NCI-H1930 (cell line): Measurements from ENCODE around the gene MYO7B.

Experiments
- DNase-seq, 2 experiments: peaks; one replicate each; lab custom pipeline; 2025; lab: John Stamatoyannopoulos, UW

MYO7B gene

DNA sequence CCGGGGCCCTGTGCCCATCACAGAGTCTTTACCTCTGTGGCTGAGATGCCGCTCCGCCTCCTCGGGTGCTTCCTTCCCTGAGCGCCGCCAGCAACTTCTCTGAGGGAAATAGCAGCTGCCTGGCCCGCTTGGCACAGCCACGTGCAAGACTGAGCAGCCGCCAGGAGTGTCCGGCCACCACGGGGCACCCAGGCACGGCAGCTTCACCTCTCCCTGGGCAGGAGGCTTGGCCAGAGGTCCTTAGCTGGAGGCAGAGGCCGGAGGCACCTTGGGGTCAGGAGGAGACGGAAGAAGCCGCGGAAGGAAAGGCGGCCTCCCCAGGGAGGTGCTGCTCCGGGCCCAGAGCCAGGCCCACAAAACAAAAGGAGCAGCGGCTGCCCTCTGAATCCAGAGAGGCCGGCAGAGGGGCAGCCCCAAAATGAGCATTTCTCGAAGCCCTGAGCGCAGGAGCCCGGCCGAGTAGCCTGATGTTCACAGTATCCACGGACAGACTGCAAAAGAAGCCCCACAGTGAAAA, 145.9 kb downstream of the MYO7B start:
- DNase-seq = no peak

DNA sequence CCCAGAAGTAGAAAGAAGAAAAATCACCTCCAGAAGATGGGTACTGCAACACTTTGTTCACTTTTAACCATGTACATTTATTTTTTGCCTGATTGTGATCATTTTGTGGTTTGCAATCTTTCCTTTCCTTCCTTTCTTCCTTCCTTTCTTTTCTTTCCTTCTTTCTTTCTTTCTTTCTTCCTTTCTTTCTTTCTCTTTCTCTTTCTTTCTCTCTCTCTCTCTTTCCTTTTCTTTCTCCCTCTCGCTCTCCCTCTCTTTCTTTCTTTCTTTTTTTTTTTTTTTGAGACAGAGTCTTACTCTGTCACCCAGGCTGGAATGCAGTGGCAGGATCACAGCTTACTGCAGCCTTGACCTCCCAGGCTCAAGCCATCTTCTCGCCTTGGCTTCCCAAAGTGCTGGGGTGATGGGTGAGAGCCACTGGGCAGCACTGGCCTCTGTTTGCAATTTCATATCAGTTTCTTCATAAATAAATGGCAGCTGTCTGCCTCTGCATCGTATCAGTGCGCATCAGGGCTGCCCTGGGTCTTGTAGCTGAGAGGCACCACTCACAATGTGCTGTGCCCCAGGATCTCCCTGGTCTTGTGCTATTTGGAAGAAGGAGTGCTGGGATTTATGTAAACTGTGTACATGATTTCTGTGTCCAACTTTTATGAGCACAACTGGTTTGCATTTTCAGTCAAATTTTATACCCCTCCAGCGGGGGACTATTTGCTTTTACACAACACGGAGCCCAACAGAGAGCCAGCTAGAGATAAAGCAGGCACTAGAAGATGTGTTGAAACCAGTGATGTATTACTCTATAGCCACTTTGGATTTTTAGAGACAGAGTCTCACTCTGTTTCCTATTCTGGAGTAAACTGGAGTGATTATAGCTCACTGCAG, 146.7 kb downstream of the MYO7B start:
- no peak for DNase-seq

DNA sequence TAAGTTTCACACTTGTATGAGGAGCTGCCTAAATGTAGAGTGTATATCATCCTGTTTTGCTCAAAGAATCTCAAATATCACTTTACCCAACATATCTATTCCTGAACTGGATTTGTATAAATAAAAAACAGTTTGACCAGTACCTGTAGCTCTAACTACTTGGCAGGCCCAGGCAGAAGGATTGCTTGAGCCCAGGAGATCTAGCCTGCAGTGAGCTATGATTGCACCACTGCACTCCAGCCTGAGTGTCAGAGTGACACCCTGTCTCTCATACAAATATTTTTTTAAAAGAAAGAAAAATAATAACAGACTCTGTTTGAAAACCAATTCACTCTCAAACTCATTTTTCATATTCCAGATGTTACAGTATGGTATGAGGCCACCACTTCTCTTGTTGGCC, 147.6 kb downstream of the MYO7B start:
- no peak for DNase-seq

DNA sequence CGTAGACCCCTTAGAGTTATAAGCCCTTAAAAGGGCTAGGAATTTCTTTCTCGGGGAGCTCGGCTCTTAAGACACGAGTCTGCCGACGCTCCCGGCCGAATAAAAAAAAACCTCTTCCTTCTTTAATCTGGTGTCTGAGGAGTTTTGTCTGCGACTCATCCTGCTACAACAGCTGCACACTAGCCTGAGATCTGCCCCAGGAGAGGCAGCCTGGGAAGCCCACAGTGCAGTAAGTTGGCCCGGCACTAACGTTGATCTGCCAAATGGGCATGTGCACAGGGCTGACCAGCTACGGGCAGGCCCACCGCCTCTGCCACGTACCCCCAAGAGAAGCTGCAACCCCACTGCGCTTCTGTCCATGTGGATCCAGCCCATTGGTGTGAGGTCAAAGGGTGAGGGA, 148.3 kb downstream of the MYO7B start:
- no peak for DNase-seq

DNA sequence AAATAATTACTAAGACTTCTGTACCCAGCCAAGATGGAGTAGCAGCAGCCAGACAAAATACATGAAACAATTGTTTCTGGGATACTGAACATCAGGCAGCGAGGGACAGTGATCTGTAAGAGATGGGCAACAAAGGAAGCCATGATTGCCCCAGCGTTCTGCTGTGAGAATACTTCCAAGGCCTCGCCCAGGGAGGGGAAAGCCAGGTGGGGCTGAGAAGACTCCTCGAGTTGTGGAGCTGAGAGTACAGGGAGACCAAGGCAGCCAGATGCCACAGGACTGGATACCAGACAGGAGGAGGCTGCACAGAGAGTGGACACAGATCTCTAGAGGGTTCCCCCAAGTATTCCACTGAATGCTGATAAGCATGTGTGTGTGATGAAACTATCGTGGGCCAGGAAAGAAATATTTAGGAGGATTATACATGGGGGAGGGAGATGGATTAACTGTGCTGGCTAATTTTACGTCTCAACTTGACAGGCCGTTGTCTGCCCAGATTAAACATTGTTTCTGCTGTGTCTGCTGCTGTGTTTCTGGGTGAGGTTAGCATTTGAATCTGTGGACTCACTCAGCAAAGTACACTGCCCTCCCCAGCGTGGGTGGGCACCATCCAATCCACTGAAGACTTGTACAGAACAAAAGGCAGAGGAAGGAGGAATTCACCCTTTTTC, 150.1 kb downstream of the MYO7B start:
- no peak for DNase-seq
